A673 (cell line): ENCODE results near the gene TMEM184A. TPM values are rescaled to one million over a fixed set of nuclear protein-coding genes. Genes with fewer than 3 reads are reported as not detected.

ENCODE experiments used
- BruUV-seq: library from RNA; stranded (reverse); fragments of 400-500 nt; replicated peaks from 2 replicates; lab custom pipeline; 2021; lab: Mats Ljungman, UMichigan
- CTCF ChIA-PET: fragments of 300-600 bp; sonication (Branson Sonifier 250); formaldehyde crosslinking; loops from one replicate; lab custom pipeline; 2022; ENCODE audit warnings: antibody characterized with exemption; lab: Charles Lee
- POLR2A ChIA-PET: fragments of 300-600 bp; sonication (Branson Sonifier 250); formaldehyde crosslinking; loops from one replicate; lab custom pipeline; 2022; ENCODE audit warnings: antibody characterized with exemption; ENCODE audit not compliant: low non-redundant PET; lab: Charles Lee
- DNase-seq: peaks from one replicate; pipeline ENCODE4 v3.0.0-alpha.2; 2015; ENCODE audit warnings: low spot score
- H3K27ac ChIP-seq: fragments of 200-600 bp; sonication (generic); 2 replicates; pipeline ENCODE4 v1.5.1; 2016; ENCODE audit warnings: mixed run types, low read depth, mild to moderate bottlenecking, mixed read lengths, antibody characterized with exemption, low read length; ENCODE audit not compliant: poor library complexity, severe bottlenecking
- H3K27me3 ChIP-seq: fragments of 200-600 bp; sonication (generic); replicated peaks from 2 replicates; pipeline ENCODE4 v1.6.1; 2017; ENCODE audit warnings: mixed run types, low read depth, mild to moderate bottlenecking, mixed read lengths, antibody characterized with exemption, low read length; ENCODE audit not compliant: insufficient read depth, poor library complexity
- H3K36me3 ChIP-seq: fragments of 200-600 bp; sonication (generic); 2 replicates; pipeline ENCODE4 v1.6.1; 2016; ENCODE audit warnings: mixed run types, mild to moderate bottlenecking, mixed read lengths, antibody characterized with exemption, low read length; ENCODE audit not compliant: insufficient read depth, poor library complexity, severe bottlenecking
- H3K4me1 ChIP-seq: fragments of 200-600 bp; sonication (generic); 2 replicates; pipeline ENCODE4 v1.6.1; 2017; ENCODE audit warnings: mixed run types, mild to moderate bottlenecking, mixed read lengths, antibody characterized with exemption, low read length; ENCODE audit not compliant: insufficient read depth, poor library complexity, severe bottlenecking
- H3K4me3 ChIP-seq: fragments of 200-600 bp; sonication (generic); 2 replicates; pipeline ENCODE4 v1.5.1; 2016; ENCODE audit warnings: low read depth, mixed run types, mild to moderate bottlenecking, mixed read lengths, low read length; ENCODE audit not compliant: poor library complexity, severe bottlenecking
- H3K9me3 ChIP-seq: fragments of 200-600 bp; sonication (generic); 2 replicates; pipeline ENCODE4 v1.6.1; 2016; ENCODE audit warnings: mixed run types, low read depth, mild to moderate bottlenecking, mixed read lengths, antibody characterized with exemption, low read length; ENCODE audit not compliant: poor library complexity, severe bottlenecking
- EZH2 ChIP-seq: fragments of 200-600 bp; sonication (generic); IDR thresholded peaks from 2 replicates; pipeline ENCODE4 v1.6.1; 2017; ENCODE audit warnings: borderline replicate concordance, low read depth, mild to moderate bottlenecking, mixed read lengths, antibody characterized with exemption, low read length; ENCODE audit not compliant: poor library complexity, severe bottlenecking
- intact Hi-C: fragments of 100-400 bp; cut with micrococcal nuclease; formaldehyde crosslinking; loops from one replicate; pipeline ENCODE4 v1.10.0; 2022; ENCODE audit not compliant: unreplicated experiment
- total RNA-seq: library from RNA; stranded (reverse); gene quantifications from 2 replicates; pipeline ENCODE4 v1.2.3, GENCODE V29; 2021
- TF ChIP-seq, protein P1 (sequence below): fragments of 300-800, 200-600 bp; sonication (generic); conservative IDR thresholded peaks from 2 replicates; pipeline ENCODE4 v1.5.1; 2017; ENCODE audit warnings: low read depth, mild to moderate bottlenecking, antibody characterized with exemption, low read length, moderate library complexity, mixed read lengths

Gene TMEM184A
- total RNA-seq, 1 experiment from 2014 or later: not detected

DNA sequence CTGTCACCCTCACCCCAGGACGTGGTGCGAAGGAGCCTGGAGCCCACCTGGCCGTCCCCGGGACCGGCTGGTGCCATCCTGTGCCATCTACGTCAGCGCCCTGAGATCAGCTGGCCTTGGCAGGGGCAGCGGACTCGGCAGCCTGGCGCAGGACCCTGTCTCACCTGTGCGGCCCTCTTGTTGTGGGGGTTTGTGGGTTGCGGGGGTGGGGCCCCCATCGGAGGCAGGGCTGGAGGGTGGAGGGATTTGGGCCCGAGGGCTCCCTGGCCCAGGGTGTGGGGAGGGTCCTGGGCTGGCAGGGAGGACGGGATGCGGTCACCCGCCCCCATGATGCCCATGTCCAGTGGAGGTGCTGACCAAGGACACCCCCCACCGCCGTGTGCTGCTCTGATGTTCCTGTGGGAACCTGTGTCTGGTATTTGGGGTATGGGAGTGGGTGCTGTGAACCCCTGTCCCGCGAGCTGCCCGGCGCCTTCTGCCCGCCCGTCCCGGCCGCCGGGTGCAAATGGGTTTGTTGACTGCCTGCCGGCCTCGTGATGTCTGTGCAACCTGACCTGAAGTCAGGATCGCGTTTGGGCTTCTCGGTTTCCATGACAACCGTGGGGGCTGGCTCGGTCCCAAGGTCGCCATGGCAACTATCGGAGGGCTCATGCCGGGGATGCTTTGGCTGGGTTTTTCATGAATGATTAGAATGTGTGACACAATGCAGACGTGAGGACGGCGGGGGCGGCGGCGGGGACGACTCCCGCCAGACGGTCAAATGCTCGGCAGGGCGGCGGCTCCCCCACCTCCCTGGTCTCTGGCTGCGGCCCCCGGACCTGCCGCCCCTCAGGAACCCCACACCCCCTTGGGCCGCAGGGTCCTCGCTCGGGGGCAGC, 18.2 kb downstream of the TMEM184A start:
- Histone ChIP-seq H3K27me3 (no peaks in the 10 kb centered on the region), H3K36me3 (peaks cover 4% of the 10 kb centered on the region), H3K4me3 (peak overlapping the region; percentile 29), H3K27ac (peak overlapping the region; percentile 86), H3K9me3 (no peaks in the 10 kb centered on the region), H3K4me1 (peaks cover 28% of the 10 kb centered on the region)
- ChIA-PET CTCF (no interaction called here), POLR2A (no interaction called here)
- DNase-seq: peak; percentile 83
- TF ChIP-seq, protein P1, sequence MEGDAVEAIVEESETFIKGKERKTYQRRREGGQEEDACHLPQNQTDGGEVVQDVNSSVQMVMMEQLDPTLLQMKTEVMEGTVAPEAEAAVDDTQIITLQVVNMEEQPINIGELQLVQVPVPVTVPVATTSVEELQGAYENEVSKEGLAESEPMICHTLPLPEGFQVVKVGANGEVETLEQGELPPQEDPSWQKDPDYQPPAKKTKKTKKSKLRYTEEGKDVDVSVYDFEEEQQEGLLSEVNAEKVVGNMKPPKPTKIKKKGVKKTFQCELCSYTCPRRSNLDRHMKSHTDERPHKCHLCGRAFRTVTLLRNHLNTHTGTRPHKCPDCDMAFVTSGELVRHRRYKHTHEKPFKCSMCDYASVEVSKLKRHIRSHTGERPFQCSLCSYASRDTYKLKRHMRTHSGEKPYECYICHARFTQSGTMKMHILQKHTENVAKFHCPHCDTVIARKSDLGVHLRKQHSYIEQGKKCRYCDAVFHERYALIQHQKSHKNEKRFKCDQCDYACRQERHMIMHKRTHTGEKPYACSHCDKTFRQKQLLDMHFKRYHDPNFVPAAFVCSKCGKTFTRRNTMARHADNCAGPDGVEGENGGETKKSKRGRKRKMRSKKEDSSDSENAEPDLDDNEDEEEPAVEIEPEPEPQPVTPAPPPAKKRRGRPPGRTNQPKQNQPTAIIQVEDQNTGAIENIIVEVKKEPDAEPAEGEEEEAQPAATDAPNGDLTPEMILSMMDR: no peak
- TF ChIP-seq EZH2: no peak
- no TSS peak for BruUV-seq
- intact Hi-C loops: no loop called here

DNA sequence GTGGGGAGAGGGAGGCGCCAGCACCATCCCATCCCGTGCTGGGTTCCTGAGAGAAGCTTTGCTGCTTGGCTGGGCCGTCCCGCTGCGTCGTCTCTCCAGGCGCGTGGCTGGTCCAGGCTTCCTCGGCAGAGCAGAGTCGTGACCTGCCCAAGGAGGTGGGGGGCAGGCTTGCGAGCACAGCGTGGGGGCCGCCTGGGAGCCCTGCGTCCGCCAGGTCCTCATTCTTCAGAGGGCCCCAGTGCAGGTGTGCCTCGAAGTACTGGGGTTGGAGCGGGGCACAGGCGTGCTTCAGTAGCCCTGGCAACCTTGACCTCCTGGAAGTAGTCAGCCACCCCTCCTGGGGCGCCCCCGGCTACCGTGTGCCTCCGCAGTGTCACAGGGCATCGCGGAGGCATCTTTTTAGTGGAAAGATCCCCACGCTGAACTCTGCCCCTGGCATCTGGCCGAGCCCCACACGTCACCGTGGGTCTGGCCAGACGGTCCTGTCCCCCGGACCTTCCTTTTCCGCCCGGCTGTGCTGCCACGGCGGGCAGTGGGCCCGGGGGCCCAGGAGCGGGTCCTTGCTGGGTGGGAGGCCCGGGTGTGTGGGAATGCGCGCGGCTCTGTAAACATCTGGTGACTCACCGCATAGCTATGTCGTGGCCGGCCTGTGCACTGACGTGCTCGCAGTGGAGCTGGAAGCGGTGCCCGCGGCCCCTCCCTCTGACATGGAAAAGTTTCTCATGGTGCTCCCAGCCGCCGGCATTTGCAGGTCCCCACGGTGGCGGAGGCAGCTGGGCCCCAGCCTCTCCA, 19.1 kb downstream of the TMEM184A start:
- CTCF ChIA-PET: no interaction called here
- DNase-seq: peak; percentile 95
- intact Hi-C loops: no loop called here
- Histone ChIP-seq H3K36me3 (peaks cover 4% of the 10 kb centered on the region), H3K9me3 (no peaks in the 10 kb centered on the region), H3K4me3 (peak overlapping the region; percentile 29), H3K27ac (peak overlapping the region; percentile 86), H3K4me1 (peaks cover 36% of the 10 kb centered on the region), H3K27me3 (no peaks in the 10 kb centered on the region)
- TF ChIP-seq, protein P1: no peak
- no peak for TF ChIP-seq EZH2
- POLR2A ChIA-PET: interaction anchor here (0.6 kb wide), 1 partner anchor 70 kb away, joined by 9 read pairs; no protein-coding TSS in a partner anchor
- BruUV-seq: no TSS peak

DNA sequence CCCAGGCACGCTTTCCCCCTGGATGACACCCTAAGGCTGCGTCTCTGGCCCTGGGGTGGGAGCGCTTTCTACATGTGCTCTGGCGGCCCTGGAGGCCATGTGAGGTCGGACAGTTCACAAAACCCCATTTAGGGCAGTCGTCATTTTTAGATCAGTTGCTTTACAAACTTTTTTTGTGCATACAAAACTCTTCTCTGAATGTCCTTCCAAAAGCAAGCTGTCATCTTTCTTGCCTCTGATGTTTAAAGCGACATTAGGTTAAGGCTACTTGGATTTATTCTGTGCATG, 19.6 kb downstream of the TMEM184A start:
- BruUV-seq: no TSS peak
- no peaks in the 10 kb centered on the region for H3K27me3 ChIP-seq
- no peak overlapping the region for H3K4me3 ChIP-seq
- no peak for DNase-seq
- TF ChIP-seq, protein P1: no peak
- TF ChIP-seq EZH2: no peak
- CTCF ChIA-PET: no interaction called here
- peaks cover 42% of the 10 kb centered on the region for H3K4me1 ChIP-seq
- intact Hi-C loops: no loop called here
- peaks cover 4% of the 10 kb centered on the region for H3K36me3 ChIP-seq
- H3K27ac ChIP-seq: peak overlapping the region; percentile 86
- H3K9me3 ChIP-seq: no peaks in the 10 kb centered on the region
- POLR2A ChIA-PET: interaction anchor here (0.6 kb wide), 1 partner anchor 69 kb away, joined by 9 read pairs; no protein-coding TSS in a partner anchor
